Calu3 (cell line): ENCODE data around the gene ARG1. TPM values are rescaled to one million over a fixed set of nuclear protein-coding genes. Genes with fewer than 3 reads are reported as not detected.

Experiments used
- BruUV-seq: library from RNA; stranded (reverse); fragments of 400-500 nt; replicated peaks from 2 replicates; lab custom pipeline; 2021; lab: Mats Ljungman, UMichigan
- CTCF ChIA-PET: fragments of 300-600 bp; sonication (Branson Sonifier 250); formaldehyde crosslinking; loops from one replicate; lab custom pipeline; 2022; ENCODE audit warnings: antibody characterized with exemption; lab: Charles Lee
- DNase-seq: peaks from one replicate; pipeline ENCODE4 v3.0.0; 2022
- H3K27ac Mint-ChIP-seq: one replicate; pipeline ENCODE4 v1.8.0; 2022; ENCODE audit warnings: mixed read lengths; ENCODE audit not compliant: unreplicated experiment
- H3K27me3 Mint-ChIP-seq: one replicate; pipeline ENCODE4 v1.8.0; 2022; ENCODE audit warnings: mixed read lengths; ENCODE audit not compliant: unreplicated experiment
- H3K36me3 Mint-ChIP-seq: one replicate; pipeline ENCODE4 v1.8.0; 2022; ENCODE audit warnings: mild to moderate bottlenecking, moderate library complexity, mixed read lengths; ENCODE audit not compliant: insufficient read depth, unreplicated experiment
- H3K4me1 Mint-ChIP-seq: one replicate; pipeline ENCODE4 v1.8.0; 2022; ENCODE audit warnings: mild to moderate bottlenecking, low read depth, mixed read lengths; ENCODE audit not compliant: unreplicated experiment
- H3K4me3 Mint-ChIP-seq: one replicate; pipeline ENCODE4 v1.8.0; 2022; ENCODE audit warnings: mild to moderate bottlenecking, low read depth, moderate library complexity, mixed read lengths; ENCODE audit not compliant: unreplicated experiment
- H3K9me3 Mint-ChIP-seq: one replicate; pipeline ENCODE4 v1.8.0; 2022; ENCODE audit warnings: low read depth, mixed read lengths; ENCODE audit not compliant: unreplicated experiment
- intact Hi-C: fragments of 100-400 bp; cut with micrococcal nuclease; formaldehyde crosslinking; loops from one replicate; pipeline ENCODE4 v1.10.0; 2022; ENCODE audit not compliant: unreplicated experiment
- total RNA-seq: library from RNA; stranded (reverse); gene quantifications from 2 replicates; pipeline ENCODE4 v1.2.3, GENCODE V29; 2022
- TF ChIP-seq, protein P1 (sequence below): fragments of 200-600 bp; IDR thresholded peaks from one replicate; pipeline ENCODE4 v1.8.0; 2022; ENCODE audit warnings: antibody characterized with exemption; ENCODE audit not compliant: unreplicated experiment

ARG1 gene
- total RNA-seq, 1 experiment from 2014 or later, result not detected

DNA sequence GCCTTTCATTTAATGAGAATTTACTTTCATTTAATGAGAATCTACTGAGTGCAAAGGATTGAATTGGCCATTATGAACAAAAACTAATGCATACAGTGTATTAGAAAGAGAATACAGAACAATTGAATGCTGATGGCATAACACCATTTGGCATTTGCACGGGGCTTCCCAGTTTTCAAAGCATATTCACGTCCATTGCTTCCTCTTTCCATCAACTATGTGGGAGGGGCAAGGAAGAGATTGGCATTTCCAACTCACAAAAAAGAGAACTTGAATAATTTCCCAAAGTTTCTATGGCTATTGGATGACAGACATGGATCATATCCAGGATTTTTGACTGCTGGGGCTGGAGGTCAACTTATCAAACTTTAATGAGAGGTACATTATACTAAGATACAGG, 23.2 kb upstream of the ARG1 start:
- Mint-ChIP-seq H3K36me3 (no peaks in the 10 kb centered on the region), H3K27ac (no peak overlapping the region), H3K27me3 (peaks cover 31% of the 10 kb centered on the region), H3K9me3 (no peaks in the 10 kb centered on the region), H3K4me1 (no peaks in the 10 kb centered on the region), H3K4me3 (no peak overlapping the region)
- BruUV-seq, result no TSS peak
- TF ChIP-seq, protein P1, sequence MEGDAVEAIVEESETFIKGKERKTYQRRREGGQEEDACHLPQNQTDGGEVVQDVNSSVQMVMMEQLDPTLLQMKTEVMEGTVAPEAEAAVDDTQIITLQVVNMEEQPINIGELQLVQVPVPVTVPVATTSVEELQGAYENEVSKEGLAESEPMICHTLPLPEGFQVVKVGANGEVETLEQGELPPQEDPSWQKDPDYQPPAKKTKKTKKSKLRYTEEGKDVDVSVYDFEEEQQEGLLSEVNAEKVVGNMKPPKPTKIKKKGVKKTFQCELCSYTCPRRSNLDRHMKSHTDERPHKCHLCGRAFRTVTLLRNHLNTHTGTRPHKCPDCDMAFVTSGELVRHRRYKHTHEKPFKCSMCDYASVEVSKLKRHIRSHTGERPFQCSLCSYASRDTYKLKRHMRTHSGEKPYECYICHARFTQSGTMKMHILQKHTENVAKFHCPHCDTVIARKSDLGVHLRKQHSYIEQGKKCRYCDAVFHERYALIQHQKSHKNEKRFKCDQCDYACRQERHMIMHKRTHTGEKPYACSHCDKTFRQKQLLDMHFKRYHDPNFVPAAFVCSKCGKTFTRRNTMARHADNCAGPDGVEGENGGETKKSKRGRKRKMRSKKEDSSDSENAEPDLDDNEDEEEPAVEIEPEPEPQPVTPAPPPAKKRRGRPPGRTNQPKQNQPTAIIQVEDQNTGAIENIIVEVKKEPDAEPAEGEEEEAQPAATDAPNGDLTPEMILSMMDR, result no peak
- intact Hi-C loops, result no loop called here
- CTCF ChIA-PET, result no interaction called here
- DNase-seq, result no peak

DNA sequence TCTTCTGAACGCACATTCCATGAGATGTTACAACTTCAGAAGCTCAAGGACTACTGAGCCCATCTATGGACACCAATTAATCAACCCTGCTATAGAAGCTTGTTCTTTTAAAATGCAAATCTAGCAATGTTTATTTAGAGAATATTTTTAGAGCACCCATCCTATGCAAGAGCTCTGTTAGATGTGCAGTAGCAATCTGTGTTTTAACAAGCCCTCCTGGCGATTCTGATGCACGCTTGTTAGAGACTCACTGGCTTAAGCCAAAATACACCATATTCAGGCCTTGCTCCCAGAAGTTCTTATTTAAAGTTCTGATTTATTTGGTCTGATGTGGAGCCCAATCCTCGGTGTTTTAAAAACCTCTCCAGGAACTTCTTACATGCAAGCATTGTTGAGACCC, 21.1 kb upstream of the ARG1 start:
- Mint-ChIP-seq H3K9me3 (no peaks in the 10 kb centered on the region), H3K36me3 (no peaks in the 10 kb centered on the region), H3K27me3 (peaks cover 22% of the 10 kb centered on the region), H3K4me1 (no peaks in the 10 kb centered on the region), H3K4me3 (no peak overlapping the region), H3K27ac (no peak overlapping the region)
- CTCF ChIA-PET, result no interaction called here
- DNase-seq, result no peak
- BruUV-seq, result no TSS peak
- intact Hi-C loops, result no loop called here
- TF ChIP-seq, protein P1, result no peak

DNA sequence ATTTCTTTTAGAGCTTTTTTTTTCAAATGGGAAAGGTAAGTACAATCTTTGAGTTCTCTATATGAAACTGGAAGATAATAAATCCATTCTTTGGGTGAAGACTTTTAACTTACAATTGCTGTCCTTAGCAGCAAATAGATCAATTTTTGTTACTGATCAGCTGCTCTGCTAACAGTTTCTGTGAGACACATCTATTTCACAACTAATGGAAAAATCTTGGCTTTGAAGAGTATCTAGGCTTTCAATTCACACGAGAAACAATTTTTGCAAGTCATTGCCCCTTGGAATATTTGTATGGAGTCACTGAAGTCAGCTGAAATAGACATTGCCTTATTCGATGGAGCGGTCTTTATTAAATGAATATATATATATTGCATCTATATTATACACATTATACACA, 20.5 kb upstream of the ARG1 start:
- CTCF ChIA-PET, result interaction anchor here (0.6 kb wide), 1 partner anchor 143 kb away, joined by 3 read pairs; no protein-coding TSS in a partner anchor
- intact Hi-C loops, result no loop called here
- Mint-ChIP-seq H3K4me3 (no peak overlapping the region), H3K36me3 (no peaks in the 10 kb centered on the region), H3K27me3 (peaks cover 16% of the 10 kb centered on the region), H3K4me1 (no peaks in the 10 kb centered on the region), H3K27ac (no peak overlapping the region), H3K9me3 (no peaks in the 10 kb centered on the region)
- no peak for DNase-seq
- BruUV-seq, result no TSS peak
- TF ChIP-seq, protein P1, result no peak

DNA sequence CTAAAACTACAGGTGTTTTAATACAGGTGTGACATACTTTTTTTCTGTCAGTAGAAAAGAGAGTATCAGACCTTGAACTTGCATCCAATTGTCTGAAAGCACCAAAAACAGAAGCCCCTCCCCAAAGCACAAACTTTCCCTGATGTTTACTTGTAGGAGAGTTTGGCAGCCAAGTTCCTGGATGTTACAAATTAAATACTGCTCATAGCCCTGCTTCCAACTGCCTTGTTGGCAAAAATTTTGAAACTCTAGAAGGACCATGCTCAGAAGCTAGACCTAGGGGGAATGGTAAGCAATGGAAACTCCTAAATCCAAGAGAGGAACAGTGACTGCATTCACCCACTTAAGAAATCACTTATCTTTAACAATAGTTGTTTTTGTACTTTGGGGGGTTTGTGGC, 17.0 kb upstream of the ARG1 start:
- Mint-ChIP-seq H3K4me3 (no peak overlapping the region), H3K27ac (no peak overlapping the region), H3K9me3 (no peaks in the 10 kb centered on the region), H3K36me3 (no peaks in the 10 kb centered on the region), H3K4me1 (no peaks in the 10 kb centered on the region), H3K27me3 (no peaks in the 10 kb centered on the region)
- DNase-seq, result no peak
- intact Hi-C loops, result no loop called here
- BruUV-seq, result no TSS peak
- TF ChIP-seq, protein P1, result no peak
- CTCF ChIA-PET, result no interaction called here
